Measurements from ENCODE around the gene WDR74. TPM values are rescaled to one million over a fixed set of nuclear protein-coding genes. Genes with fewer than 3 reads are reported as not detected.
A peak's percentile ranks its signal among the peaks of the same experiment; 100 is the strongest.
"Not testable (repeated sequence)": the region's sequence is repeated elsewhere in the genome, so short reads cannot be mapped to it uniquely, and the experiment has no call there.

The WDR74 gene
- total RNA-seq, 2 donors from 2014 or later: 44.5 to 46.1 TPM

GRCh38 chr11:62841361-62842170 lies 2.2 kb upstream of the WDR74 start:
- Histone ChIP-seq H3K27me3 (replicated peaks; ENCODE audit: insufficient read depth) (no peaks in the 10 kb centered on the region), H3K9me3 (no peaks in the 10 kb centered on the region), H3K4me3 (peak overlapping the region; percentile 60 to 61), H3K36me3 (no peaks in the 10 kb centered on the region), H3K27ac (peak overlapping the region; percentile 98 to 99), H3K4me1 (replicated peaks) (peaks cover 12% of the 10 kb centered on the region)
- intact Hi-C loops (cut with DNase I): loop anchor here (2.0 kb wide), 1 partner anchor 39 kb away; the partner anchor contains the start of gene SLC3A2
- TF ChIP-seq POLR2A (IDR thresholded peaks at IDR 0.05): peak; percentile 90
- TF ChIP-seq POLR2AphosphoS5 (IDR thresholded peaks at IDR 0.05): peak; percentile 97
- TF ChIP-seq, protein P1, sequence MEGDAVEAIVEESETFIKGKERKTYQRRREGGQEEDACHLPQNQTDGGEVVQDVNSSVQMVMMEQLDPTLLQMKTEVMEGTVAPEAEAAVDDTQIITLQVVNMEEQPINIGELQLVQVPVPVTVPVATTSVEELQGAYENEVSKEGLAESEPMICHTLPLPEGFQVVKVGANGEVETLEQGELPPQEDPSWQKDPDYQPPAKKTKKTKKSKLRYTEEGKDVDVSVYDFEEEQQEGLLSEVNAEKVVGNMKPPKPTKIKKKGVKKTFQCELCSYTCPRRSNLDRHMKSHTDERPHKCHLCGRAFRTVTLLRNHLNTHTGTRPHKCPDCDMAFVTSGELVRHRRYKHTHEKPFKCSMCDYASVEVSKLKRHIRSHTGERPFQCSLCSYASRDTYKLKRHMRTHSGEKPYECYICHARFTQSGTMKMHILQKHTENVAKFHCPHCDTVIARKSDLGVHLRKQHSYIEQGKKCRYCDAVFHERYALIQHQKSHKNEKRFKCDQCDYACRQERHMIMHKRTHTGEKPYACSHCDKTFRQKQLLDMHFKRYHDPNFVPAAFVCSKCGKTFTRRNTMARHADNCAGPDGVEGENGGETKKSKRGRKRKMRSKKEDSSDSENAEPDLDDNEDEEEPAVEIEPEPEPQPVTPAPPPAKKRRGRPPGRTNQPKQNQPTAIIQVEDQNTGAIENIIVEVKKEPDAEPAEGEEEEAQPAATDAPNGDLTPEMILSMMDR (IDR thresholded peaks at IDR 0.05): no peak
- DNase-seq (ENCODE audit: low spot score): peak; percentile 86
- WGBS: under 1% methylated on average over 33 of the region's 33 CpGs

GRCh38 chr11:62840721-62841360 lies 1.5 kb upstream of the WDR74 start:
- Histone ChIP-seq H3K4me1 (replicated peaks) (peaks cover 12% of the 10 kb centered on the region), H3K27ac (peak overlapping the region; percentile 98 to 99), H3K4me3 (peak overlapping the region; percentile 60 to 61)
- H3K27me3 ChIP-seq (replicated peaks; ENCODE audit: insufficient read depth); H3K9me3 ChIP-seq; H3K36me3 ChIP-seq; intact Hi-C loops (cut with DNase I): not testable (repeated sequence)
- WGBS: 1% methylated on average over 41 of the region's 41 CpGs
- peak; percentile 59 for DNase-seq (ENCODE audit: low spot score)

GRCh38 chr11:62835336-62835735 lies 4.1 kb downstream of the WDR74 start:
- Histone ChIP-seq H3K36me3 (no peaks in the 10 kb centered on the region), H3K4me1 (replicated peaks) (peaks cover 6% of the 10 kb centered on the region), H3K9me3 (no peaks in the 10 kb centered on the region), H3K4me3 (no peak overlapping the region), H3K27me3 (replicated peaks; ENCODE audit: insufficient read depth) (no peaks in the 10 kb centered on the region), H3K27ac (no peak overlapping the region)
- DNase-seq (ENCODE audit: low spot score): no peak
- TF ChIP-seq, protein P1 (IDR thresholded peaks at IDR 0.05): no peak
- TF ChIP-seq POLR2AphosphoS5 (IDR thresholded peaks at IDR 0.05): no peak
- TF ChIP-seq POLR2A (IDR thresholded peaks at IDR 0.05): no peak
- intact Hi-C loops (cut with DNase I): no loop called here
- WGBS: 83% methylated on average over 8 of the region's 8 CpGs

DNA sequence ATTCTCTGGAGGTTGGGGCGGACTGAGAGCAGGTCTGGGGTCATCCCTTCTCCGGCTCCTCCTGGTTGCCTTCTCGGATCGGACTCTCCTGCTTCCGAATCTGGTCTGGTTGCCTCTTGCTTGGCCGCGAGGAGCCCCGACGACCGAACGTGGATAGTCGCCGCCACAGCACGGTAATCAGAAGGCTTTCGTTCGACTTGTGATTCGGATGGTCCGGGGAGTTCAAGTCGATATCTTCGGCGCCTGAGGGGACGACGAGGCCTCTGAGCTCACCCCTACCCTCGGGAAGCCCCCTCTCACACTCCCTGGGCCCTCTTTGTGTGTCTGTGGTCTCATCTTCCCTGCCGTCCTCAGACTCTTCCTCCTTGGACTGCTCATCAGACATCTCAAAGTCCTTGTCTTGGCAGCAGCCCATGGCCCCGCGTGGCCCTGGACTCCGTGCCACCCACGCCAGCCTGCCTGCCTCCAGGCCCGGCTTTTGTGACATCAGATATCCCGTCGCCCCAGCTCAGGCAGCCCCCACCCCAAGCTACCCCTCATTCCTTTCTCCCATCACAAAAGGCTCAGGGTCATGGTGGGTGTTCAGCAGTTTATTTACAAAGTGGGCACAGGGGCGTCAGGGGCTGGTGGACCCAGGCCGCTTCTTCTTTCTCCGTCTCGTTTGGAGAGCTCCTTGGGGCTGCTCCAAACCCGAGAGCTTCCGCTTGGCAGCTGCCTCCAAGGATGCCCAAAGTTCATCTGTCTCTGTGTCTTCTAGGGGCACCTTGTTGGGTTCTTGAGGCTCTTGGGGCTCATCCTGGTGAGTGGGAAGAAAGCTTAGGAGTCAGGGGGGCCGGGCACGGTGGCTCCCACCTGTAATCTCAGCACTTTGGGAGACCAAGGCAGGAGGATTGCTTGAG lies 6.8 kb downstream of the WDR74 start, which contains the start of gene TEX54:
TEX54 (minus strand) TSS at position 506 of the 899 bp plus-strand sequence.
- peak within 1 kb of the TSS; percentile 75 to 92 for H3K4me3 ChIP-seq
- TF ChIP-seq POLR2A (IDR thresholded peaks at IDR 0.05): no peak
- TF ChIP-seq, protein P1 (IDR thresholded peaks at IDR 0.05): no peak
- TF ChIP-seq POLR2AphosphoS5 (IDR thresholded peaks at IDR 0.05): no peak
- intact Hi-C loops (cut with DNase I): no loop called here
- 11% methylated on average over 40 of the region's 40 CpGs for WGBS
- peaks cover 3% of the 10 kb centered on the region for H3K4me1 ChIP-seq (replicated peaks)
- peak within 1 kb of the TSS; percentile 92 to 93 for H3K27ac ChIP-seq
- DNase-seq (ENCODE audit: low spot score): peak; percentile 21
- no peaks in the 10 kb centered on the region for H3K36me3 ChIP-seq
- no peaks in the 10 kb centered on the region for H3K9me3 ChIP-seq
- no peaks in the 10 kb centered on the region for H3K27me3 ChIP-seq (replicated peaks; ENCODE audit: insufficient read depth)
